Measurements from ENCODE around the gene GUCY2C.

The GUCY2C gene

GRCh38 chr12:14571779-14572178 is 124.6 kb downstream of the GUCY2C start:
- no peak for DNase-seq (ENCODE audit: low read depth in 3 of 3)

GRCh38 chr12:14570231-14570630 is 126.2 kb downstream of the GUCY2C start:
- no peak for DNase-seq (ENCODE audit: low read depth in 3 of 3)

GRCh38 chr12:14567351-14568162 is 128.8 kb downstream of the GUCY2C start, which contains the start of gene PLBD1:
Gene PLBD1, minus strand, starts transcription at chr12:14567883. Its CDS starts 187 bp downstream, at chr12:14567696.
- no peak for DNase-seq (ENCODE audit: low read depth in 3 of 3)

GRCh38 chr12:14564336-14564959 is 132.0 kb downstream of the GUCY2C start:
- DNase-seq (ENCODE audit: low read depth in 3 of 3) = no peak

- DNase-seq (ENCODE audit: low read depth in 3 of 3) = no peak
Measured at GRCh38 chr12:14563046-14563445, 133.4 kb downstream of the GUCY2C start.
